GM23338 (cell line): ENCODE data around the gene MGAT4B. TPM values are rescaled to one million over a fixed set of nuclear protein-coding genes. Genes with fewer than 3 reads are reported as not detected.

Experiments
- ATAC-seq: fragments of 200-7000 bp; cut with Tn5 transposase; 3 replicates; pipeline ENCODE4 v1.9.1; 2020
- DNase-seq: peaks from one replicate; pipeline ENCODE4 v3.0.0-alpha.2; 2015; ENCODE audit warnings: low spot score
- H2AFZ ChIP-seq: fragments of 200-600 bp; sonication (generic); 2 replicates; pipeline ENCODE4 v1.8.0; 2016; ENCODE audit warnings: antibody characterized with exemption, mild to moderate bottlenecking, moderate library complexity
- H3F3A ChIP-seq: fragments of 200-600 bp; sonication (generic); replicated peaks from 2 replicates; pipeline ENCODE4 v1.8.0; 2017; ENCODE audit warnings: antibody characterized with exemption, mixed run types, low read depth
- H3K27ac ChIP-seq: fragments of 200-600 bp; sonication (generic); 2 replicates; pipeline ENCODE4 v1.6.1; 2016; ENCODE audit warnings: low read depth
- H3K27me3 ChIP-seq: fragments of 200-600 bp; sonication (generic); 2 replicates; pipeline ENCODE4 v1.8.0; 2016; ENCODE audit warnings: mild to moderate bottlenecking, mixed run types, moderate library complexity; ENCODE audit not compliant: insufficient read depth
- H3K36me3 ChIP-seq: fragments of 200-600 bp; sonication (generic); 2 replicates; pipeline ENCODE4 v1.8.0; 2016; ENCODE audit warnings: mild to moderate bottlenecking; ENCODE audit not compliant: insufficient read depth
- H3K4me1 ChIP-seq: fragments of 200-600 bp; sonication (generic); 2 replicates; pipeline ENCODE4 v1.8.0; 2016; ENCODE audit warnings: mild to moderate bottlenecking, moderate library complexity; ENCODE audit not compliant: insufficient read depth
- H3K4me2 ChIP-seq: fragments of 200-600 bp; sonication (generic); 2 replicates; pipeline ENCODE4 v1.7.1; 2017; ENCODE audit warnings: mixed run types
- H3K4me3 ChIP-seq: fragments of 200-600 bp; sonication (generic); 2 replicates; pipeline ENCODE4 v1.6.1; 2016; ENCODE audit warnings: mixed run types
- H3K79me2 ChIP-seq: fragments of 200-600 bp; sonication (generic); replicated peaks from 2 replicates; pipeline ENCODE4 v1.8.0; 2017; ENCODE audit warnings: mild to moderate bottlenecking; ENCODE audit not compliant: insufficient read depth
- H3K9me2 ChIP-seq: fragments of 200-600 bp; sonication (generic); 2 replicates; pipeline ENCODE4 v1.8.0; 2017; ENCODE audit not compliant: insufficient read depth
- H4K20me1 ChIP-seq: fragments of 200-600 bp; sonication (generic); replicated peaks from 2 replicates; pipeline ENCODE4 v1.8.0; 2017; ENCODE audit warnings: mild to moderate bottlenecking; ENCODE audit not compliant: insufficient read depth
- H3K27ac Mint-ChIP-seq: 2 replicates; pipeline ENCODE4 v1.8.0; 2020; ENCODE audit warnings: inconsistent platforms, mild to moderate bottlenecking, moderate library complexity, mixed read lengths
- H3K27me3 Mint-ChIP-seq: 3 replicates; pipeline ENCODE4 v1.8.0; 2022; ENCODE audit warnings: low read depth, mild to moderate bottlenecking, moderate library complexity, mixed read lengths, inconsistent platforms; ENCODE audit not compliant: insufficient read depth, poor library complexity
- H3K36me3 Mint-ChIP-seq: 3 replicates; pipeline ENCODE4 v1.8.0; 2021; ENCODE audit warnings: low read depth, mild to moderate bottlenecking, inconsistent platforms, moderate library complexity, mixed read lengths
- H3K4me1 Mint-ChIP-seq: 3 replicates; pipeline ENCODE4 v1.8.0; 2020; ENCODE audit warnings: mild to moderate bottlenecking, inconsistent platforms, mixed read lengths
- H3K4me3 Mint-ChIP-seq: 3 replicates; pipeline ENCODE4 v1.8.0; 2021; ENCODE audit warnings: moderate library complexity, mild to moderate bottlenecking, inconsistent platforms, mixed read lengths
- H3K9me3 Mint-ChIP-seq: 3 replicates; pipeline ENCODE4 v1.8.0; 2020; ENCODE audit warnings: moderate library complexity, mild to moderate bottlenecking, inconsistent platforms, mixed read lengths
- CREB1 ChIP-seq: fragments of 250-450 bp; sonication (Bioruptor Pico); IDR thresholded peaks from 2 replicates; pipeline ENCODE4 v1.5.0; 2020; ENCODE audit warnings: low read depth, mild to moderate bottlenecking, moderate library complexity
- CTCF ChIP-seq, 2 experiments: fragments of 200-600 bp in 1 of 2; sonication (generic) in 1 of 2; conservative IDR thresholded peaks; 2 replicates each; pipeline versions ENCODE4 v1.5.1 to v1.6.1; 2016 to 2017; ENCODE audit warnings: antibody characterized with exemption in 2 of 2, low read depth in 2 of 2, mild to moderate bottlenecking in 2 of 2, moderate library complexity in 1 of 2
- EZH2phosphoT487 ChIP-seq: fragments of 200-600 bp; sonication (generic); IDR thresholded peaks from one replicate; pipeline ENCODE4 v1.8.1; 2018; ENCODE audit warnings: antibody characterized with exemption; ENCODE audit not compliant: unreplicated experiment
- JUNB ChIP-seq: IDR thresholded peaks from one replicate; pipeline ENCODE4 v1.6.1; 2016; ENCODE audit warnings: antibody characterized with exemption; ENCODE audit not compliant: unreplicated experiment
- NANOG ChIP-seq: IDR thresholded peaks from 2 replicates; pipeline ENCODE4 v1.6.1; 2016; ENCODE audit warnings: antibody characterized with exemption, borderline replicate concordance
- REST ChIP-seq: IDR thresholded peaks from one replicate; pipeline ENCODE4 v1.6.1; 2018; ENCODE audit warnings: antibody characterized with exemption; ENCODE audit not compliant: unreplicated experiment
- STAT1 ChIP-seq: IDR thresholded peaks from one replicate; pipeline ENCODE4 v1.6.1; 2016; ENCODE audit warnings: antibody characterized with exemption; ENCODE audit not compliant: unreplicated experiment
- ZNF114 ChIP-seq: fragments of 250-450 bp; sonication (Bioruptor Pico); IDR thresholded peaks from 2 replicates; pipeline ENCODE4 v1.5.0; 2020; ENCODE audit warnings: mild to moderate bottlenecking, moderate library complexity
- ZNF462 ChIP-seq: fragments of 250-450 bp; sonication (Bioruptor Pico); IDR thresholded peaks from 2 replicates; pipeline ENCODE4 v1.5.0; 2020; ENCODE audit warnings: mild to moderate bottlenecking, moderate library complexity
- polyA plus RNA-seq: library from polyadenylated mRNA; unstranded; fragments of >200 nt; fragmentation: Nextera tagmentation; extraction: Ambion mirVana; gene quantifications from 2 replicates; pipeline ENCODE4 v1.2.1, GENCODE V29; 2016
- total RNA-seq: library from RNA; depleted of rRNA; stranded (reverse); fragments of >200 nt; shearing (Covaris generic); gene quantifications from 2 replicates; pipeline ENCODE4 v1.2.3, GENCODE V29; 2014

Gene MGAT4B
- total and polyA plus RNA-seq, 2 experiments from 2014 or later: 32.3 to 101 TPM

- Mint-ChIP-seq H3K27ac (no peak overlapping the region), H3K4me1 (no peaks in the 10 kb centered on the region), H3K36me3 (peaks cover 73% of the 10 kb centered on the region), H3K4me3 (no peak overlapping the region), H3K9me3 (peaks cover 20% of the 10 kb centered on the region), H3K27me3 (peaks cover 21% of the 10 kb centered on the region)
- H3K79me2 ChIP-seq: no peaks in the 10 kb centered on the region
- no peak overlapping the region for H3K4me2 ChIP-seq
- no peak overlapping the region for H3K27ac ChIP-seq
- H3K4me3 ChIP-seq: no peak overlapping the region
- H3K27me3 ChIP-seq: no peaks in the 10 kb centered on the region
- TF ChIP-seq NANOG (no peak), CTCF (conservative IDR thresholded peaks at IDR 0.05; ENCODE audit: low read depth in 2 of 2) (no peak), REST (no peak), CREB1 (CRISPR knock-in tag) (no peak), ZNF462 (CRISPR knock-in tag) (no peak), EZH2phosphoT487 (no peak), STAT1 (no peak), JUNB (no peak), ZNF114 (CRISPR knock-in tag) (no peak)
- H4K20me1 ChIP-seq: no peaks in the 10 kb centered on the region
- no peaks in the 10 kb centered on the region for H3K4me1 ChIP-seq
- 0 out of 2 replicates have a peak, but pooled peaks cover 5% of the 10 kb centered on the region for H3F3A ChIP-seq
- no peak overlapping the region for H2AFZ ChIP-seq
- ATAC-seq (no peak), DNase-seq (no peak)
- peaks cover 8% of the 10 kb centered on the region for H3K36me3 ChIP-seq
- no peaks in the 10 kb centered on the region for H3K9me2 ChIP-seq
Measured at GRCh38 chr5:179841621-179842020, 35.0 kb upstream of the MGAT4B start.
